Stimulated activated CD4-positive, alpha-beta T cell treated with anti-CD3 and anti-CD28 coated beads, Interleukin-2, amount 100 ng/mL, for 24 hours (primary cell): ENCODE data around the gene SGO1.

Source experiments
- DNase-seq, 2 donors: peaks; one replicate each; pipeline ENCODE4 v3.0.0-alpha.2; 2020

Gene SGO1

DNA sequence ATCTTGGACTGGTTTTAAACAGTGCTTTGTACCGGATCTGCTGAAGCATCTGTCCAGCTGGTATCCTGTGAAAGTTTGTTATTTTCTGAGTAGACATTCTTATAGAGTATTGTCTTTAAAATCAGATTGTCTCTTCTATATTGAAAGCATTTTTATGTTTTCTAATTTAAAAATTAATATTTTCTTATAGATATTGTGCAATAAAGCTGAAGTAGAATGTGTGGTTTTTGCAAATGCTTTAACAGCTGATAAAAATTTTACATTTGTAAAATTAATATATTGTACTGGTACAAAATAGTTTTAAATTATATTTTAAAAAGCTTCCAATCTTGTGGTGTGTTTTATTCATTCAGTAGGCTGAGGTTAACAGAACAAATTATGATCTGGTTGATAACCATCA lies 31.9 kb downstream of the SGO1 start:
- DNase-seq: no peak

DNA sequence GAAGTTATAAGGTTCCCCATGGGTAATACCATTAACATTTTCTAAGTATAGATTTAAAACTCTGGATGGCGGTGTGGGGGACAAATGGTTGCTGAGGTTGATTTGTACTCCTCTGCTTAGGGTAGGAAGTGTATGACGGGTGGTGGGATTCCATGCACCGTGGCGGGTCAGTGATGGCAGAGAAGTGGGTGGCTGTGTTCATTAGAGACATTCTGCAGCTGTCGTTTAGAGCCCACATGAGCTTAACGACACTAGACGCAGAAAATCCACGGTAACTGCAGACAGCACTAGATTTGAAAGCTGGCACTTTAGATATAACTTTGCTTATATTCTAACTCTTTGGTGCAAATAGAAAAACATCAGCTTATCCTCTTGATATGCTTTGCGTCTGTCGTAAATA lies 37.5 kb downstream of the SGO1 start:
- DNase-seq: no peak

DNA sequence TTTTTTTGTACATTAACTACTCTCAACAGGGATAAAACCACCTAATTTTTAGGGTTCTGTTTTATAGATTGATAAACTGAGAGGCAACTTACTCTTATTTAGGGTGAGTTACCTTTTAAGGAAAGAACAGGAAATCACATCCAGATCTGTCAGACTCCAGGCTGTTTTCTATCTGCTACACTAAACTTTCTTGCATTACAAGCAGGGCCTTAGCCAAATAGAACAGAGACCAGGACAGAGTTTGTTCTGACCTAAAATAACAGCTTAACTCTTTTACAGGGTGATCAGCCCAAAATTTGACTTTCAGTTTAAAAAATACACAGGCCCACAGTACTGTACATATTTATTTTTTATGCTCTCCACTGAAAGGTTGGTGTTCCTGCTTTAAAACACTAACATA lies 38.6 kb downstream of the SGO1 start:
- no peak for DNase-seq

DNA sequence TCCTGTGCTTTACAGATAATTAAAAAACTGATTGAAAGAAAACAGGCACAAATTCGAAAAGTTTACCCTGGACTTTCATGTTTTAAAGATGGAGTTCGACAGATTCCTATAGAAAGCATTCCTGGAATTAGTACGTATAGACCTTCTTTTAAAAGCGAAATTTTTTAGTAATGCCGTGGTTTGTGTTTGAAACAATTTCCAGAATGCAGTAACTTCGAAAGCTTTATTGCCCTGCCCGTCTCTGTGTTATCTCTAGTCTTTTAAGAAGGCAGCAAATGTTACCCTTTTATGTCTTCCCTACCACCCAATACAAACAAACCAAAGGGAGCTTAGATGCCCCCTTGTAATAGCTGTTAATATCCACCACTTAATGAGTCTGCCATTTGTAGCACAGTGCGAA lies 39.7 kb downstream of the SGO1 start:
- no peak for DNase-seq

DNA sequence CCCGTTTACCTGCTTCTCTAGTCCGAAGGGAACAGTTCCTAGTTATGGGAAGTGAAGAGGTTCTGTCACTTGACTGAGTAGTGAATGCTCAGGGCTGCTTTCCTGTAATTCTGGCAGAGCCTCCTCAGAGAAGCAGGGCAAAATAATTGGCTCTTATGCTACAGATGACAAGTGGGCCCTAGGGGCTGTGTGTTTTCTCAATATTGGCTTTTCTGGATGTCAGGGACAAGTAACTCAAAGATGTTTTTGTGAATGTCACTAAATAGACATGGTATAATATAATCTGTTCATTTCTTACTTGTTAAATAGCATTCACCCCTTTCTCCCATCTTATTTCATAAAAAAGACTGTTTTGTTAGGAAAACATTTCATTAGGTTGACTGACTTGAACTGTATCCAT lies 40.1 kb downstream of the SGO1 start:
- no peak for DNase-seq

DNA sequence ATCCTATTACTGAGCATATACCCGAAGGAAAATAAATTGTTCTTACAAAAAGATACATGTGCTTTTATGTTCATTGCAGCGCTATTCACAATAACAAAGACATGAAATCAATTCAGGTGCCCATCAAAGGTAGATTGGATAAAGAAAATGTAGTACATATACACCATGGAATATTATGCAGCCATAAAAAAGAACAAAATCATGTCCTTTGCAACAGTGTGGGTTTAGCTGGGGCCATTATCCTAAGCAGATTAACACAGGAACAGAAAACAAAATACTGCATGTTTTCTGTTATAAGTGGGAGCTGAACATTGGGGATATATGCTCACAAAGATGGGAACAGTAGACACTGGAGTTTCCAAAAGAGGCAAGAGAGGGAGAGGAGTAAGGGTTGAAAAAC lies 42.5 kb downstream of the SGO1 start:
- no peak for DNase-seq

DNA sequence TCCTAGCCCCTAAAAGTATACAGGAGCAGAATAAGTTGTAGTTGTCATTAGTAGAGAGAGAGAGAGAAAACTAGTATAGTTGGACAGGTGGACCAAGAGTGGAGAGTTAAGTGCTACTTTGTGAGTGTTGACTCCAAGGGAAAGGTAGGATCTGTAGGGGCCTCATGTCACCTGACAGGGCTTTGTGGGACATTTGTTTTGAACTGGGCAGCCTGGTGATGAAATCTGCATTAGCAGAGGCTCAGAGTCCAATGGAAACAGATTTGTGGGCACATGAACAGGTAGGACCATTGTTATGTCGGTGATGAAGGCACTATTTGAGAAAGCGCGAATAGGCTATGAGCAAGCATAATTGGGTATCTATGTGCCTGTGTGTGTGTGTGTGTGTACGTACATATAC lies 43.5 kb downstream of the SGO1 start:
- DNase-seq: no peak

DNA sequence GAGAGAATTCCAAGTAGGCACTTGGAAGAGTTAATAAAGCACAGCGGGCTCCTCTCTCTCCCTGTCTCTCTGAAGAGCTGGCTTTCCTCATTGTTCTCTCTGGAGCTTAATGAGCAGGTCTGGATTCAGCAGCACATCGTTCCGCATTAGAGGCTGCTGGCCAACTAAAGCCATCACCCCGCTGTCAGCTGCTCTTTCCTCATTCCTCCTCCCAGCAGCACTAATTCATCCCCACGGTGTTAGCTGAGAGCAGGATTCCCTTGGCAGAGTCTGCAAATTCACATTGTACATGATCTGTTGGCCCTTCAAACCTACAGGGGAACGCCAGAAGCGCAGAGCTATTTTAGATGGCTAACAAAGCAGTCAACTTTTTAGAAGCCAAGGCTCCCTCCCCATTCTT lies 44.2 kb downstream of the SGO1 start:
- no peak for DNase-seq

DNA sequence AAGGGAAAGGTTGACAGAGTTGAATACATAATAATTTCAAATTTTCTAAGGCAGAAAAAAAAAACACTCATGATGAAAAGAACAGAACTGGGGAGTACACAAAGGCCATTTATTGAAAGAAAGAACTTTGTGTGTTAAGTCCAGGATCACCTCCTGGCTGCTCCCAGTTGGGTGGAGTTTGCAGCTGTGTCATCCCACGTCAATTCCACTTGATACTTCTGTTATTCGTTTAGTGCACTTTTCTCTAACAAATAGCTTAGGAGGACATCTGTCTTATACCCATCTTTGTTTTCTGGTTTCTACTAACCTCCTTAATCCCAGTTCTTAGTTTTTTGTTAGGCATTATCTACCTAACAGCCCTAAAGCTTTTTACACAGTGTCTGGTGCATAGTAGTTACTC lies 44.7 kb downstream of the SGO1 start:
- DNase-seq: no peak

DNA sequence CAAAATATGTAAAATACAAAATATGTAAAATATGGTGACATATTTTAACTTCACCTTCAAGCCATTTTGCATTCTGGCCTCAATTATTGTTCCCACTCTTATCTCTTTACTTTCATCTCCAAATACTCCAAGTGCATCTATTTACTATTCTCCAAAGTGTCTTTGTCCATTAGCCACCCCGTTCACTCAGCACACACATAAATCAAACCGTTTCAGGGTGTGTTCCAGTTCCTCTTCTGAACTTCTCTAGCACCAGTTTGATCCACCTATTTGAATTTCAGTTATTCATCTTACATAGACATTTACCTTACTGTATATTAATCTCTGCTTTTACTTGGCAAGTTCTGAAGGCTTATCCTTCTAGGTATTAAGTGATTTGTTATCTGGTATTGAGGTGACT lies 45.1 kb downstream of the SGO1 start:
- DNase-seq: no peak

DNA sequence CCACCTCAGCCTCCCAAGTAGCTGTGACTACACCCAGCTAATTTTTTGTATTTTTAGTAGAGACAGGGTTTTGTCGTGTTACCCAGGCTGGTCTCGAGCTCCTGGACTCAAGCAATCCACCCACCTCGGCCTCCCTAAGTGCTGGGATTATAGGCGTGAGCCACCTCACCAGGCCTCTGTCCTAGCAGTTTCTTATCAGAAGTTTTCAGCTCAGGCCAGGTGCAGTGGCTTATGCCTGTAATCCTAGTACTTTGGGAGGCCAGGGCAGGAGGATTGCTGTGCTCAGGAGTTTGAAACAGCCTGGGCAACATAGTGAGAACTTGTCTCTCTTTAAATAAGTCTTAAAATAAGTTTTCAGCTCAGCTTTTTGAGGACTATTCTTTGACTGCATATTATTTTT lies 48.4 kb downstream of the SGO1 start:
- no peak for DNase-seq

DNA sequence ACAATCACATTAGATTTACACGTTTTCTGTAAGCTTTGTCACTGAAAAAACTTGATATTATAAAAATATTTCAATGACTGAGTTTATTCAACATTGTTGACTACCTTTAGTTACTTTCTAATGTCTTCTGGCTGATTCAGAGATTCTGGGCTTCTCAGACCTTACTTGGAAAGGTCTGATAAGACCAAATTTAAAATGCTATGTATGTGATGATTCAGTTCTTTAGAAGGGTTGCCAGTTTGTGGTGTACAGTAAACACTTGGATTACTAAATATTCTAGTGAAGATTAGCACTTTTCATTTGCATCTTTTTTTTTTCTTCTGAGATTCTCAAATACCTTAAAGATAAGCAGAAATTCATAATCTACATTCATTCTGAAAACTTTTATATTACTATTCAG lies 49.8 kb downstream of the SGO1 start:
- no peak for DNase-seq

DNA sequence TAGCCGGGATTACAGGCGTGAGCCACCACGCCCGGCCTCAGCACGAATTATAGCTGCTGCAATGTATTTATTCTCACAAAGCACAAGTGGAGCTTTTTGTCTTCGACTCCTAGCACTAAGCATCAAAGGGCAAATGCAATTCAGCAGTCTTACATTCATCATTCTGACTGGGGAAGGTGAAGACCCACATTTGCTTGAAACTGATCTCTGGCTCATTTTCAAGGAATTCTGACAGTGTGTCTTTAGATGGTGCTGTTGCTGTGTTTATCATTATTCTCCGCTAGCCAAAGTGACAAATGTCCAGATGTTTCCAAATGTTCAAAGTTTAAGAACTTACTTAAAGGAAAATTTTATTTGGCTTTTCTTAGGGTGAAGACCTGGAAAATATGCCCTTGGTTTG lies 55.9 kb downstream of the SGO1 start:
- DNase-seq: no peak

DNA sequence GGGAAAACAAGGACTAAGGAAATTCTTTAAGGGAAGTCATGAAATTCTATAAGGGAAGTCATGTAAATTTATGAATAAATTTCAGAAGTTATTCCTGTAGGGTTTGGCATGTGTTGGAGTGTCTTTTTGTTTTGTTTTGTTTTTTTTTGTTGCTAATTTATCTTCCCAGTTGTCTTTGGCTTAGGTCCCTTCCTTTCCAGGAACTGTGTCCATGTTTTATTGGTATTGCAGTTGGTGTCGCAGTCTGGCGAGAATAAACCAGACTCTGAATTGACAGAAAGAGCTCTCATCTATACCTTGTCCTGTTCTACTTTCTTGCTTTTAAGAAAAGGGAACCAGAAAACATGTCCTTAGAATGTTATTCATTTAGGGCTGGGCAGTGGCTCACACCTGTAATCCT lies 57.6 kb downstream of the SGO1 start:
- no peak for DNase-seq

DNA sequence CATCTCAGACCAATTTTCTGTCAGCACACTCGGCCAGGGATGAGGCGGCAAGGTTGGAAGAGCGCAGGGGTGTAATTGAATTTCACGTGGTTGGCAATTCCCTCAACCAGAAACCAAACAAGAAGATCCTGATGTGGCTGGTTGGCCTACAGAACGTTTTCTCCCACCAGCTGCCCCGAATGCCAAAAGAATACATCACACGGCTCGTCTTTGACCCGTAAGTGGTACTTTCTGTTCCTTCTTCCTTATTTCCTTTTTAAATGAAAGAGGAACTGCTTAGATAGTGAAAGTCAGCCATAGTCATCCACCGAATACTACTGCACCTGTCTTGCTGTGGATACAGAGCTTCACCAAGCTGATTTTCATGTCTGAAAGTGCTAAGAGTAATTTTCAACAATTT lies 60.1 kb downstream of the SGO1 start:
- DNase-seq: no peak

DNA sequence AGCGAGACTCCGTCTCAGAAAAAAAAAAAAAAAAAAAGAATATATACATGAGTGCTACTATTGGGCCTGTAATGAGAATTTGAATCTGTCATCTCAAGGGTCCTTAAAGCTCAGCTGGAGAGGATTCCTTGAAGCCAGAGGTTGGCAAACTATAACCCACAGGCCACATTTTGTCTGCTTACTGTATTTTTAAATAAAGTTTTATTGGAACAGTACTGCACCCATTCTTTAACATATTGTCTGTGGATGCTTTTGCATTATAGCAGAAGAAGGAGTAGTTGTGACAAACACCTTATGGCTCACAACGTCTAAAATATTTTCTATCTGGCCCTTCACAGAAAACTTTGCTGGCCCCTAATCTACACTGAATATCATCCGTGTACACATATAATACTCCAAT lies 60.7 kb downstream of the SGO1 start:
- no peak for DNase-seq

DNA sequence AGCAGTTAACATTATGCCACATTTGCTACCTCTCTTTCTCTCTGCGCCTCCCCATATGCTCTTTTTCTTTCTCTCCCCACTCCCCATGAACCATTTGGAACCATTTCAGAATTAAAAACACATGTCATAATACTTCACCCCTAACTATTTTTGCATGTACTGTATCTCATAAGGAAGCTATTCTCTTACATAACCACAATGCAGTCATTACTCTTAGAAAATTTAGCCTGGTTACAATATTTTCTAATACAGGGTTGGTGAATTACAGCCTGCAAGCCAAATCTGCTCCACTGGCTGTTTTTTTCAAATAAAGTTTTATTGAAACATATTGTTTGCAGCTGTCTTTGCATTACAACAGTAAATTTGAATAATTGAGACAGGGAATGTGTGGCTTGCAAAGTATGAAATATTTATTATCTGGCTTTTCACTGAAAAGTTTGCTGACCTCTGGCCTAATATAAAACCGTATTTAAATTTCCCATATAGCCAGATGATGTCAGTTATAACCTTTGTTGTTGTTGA lies 62.8 kb downstream of the SGO1 start:
- DNase-seq: no peak

DNA sequence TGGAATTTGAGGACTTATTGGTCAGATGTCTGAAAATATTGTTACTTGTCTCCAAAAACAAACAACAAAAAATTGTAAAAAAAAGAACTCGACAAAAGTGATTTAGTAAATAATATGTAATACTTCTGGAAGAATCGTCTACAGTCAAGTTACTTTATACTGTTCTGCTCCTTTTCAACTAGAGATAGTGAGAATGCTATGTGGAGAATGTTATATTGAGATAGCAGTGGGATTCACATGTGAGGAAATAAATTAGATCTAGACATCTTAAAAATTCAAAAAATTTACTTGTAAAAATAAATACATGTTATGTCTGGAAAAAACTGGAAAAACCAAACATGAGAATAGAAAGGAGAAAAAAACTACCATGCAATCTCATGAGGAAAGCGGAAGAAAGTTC lies 64.9 kb downstream of the SGO1 start:
- no peak for DNase-seq
